Measurements from ENCODE around the gene PDE7B.

GRCh38 chr6:136163260-136163659 lies 311.8 kb downstream of the PDE7B start:
- TF ChIP-seq RCOR1 (IDR thresholded peaks at IDR 0.05; ENCODE audit: borderline replicate concordance in 1 of 2, low read depth in 2 of 2, low read length in 2 of 2) (no peak), RBM14 (IDR thresholded peaks at IDR 0.05; ENCODE audit: borderline replicate concordance, insufficient read depth, low read depth, low read length) (no peak), ZNF507 (tag; conservative IDR thresholded peaks at IDR 0.05) (no peak), ZNF444 (CRISPR knock-in tag; IDR thresholded peaks at IDR 0.05) (no peak), BHLHE40 (IDR thresholded peaks at IDR 0.05; ENCODE audit: low read length) (no peak), TEAD4 (IDR thresholded peaks at IDR 0.05; ENCODE audit: low read length) (no peak), TEAD4 (CRISPR knock-in tag; IDR thresholded peaks at IDR 0.05; ENCODE audit: borderline replicate concordance) (no peak), TBL1XR1 (IDR thresholded peaks at IDR 0.05; ENCODE audit: low read length in 2 of 2) (no peak), CTCF (IDR thresholded peaks at IDR 0.05 in 2 of 3, conservative IDR thresholded peaks at IDR 0.05 in 1 of 3; ENCODE audit: insufficient read depth in 2 of 3, low read depth in 1 of 3, low read length in 3 of 3) (no peak), EP300 (IDR thresholded peaks at IDR 0.05; ENCODE audit: low read length) (no peak), SIN3A (IDR thresholded peaks at IDR 0.05; ENCODE audit: borderline replicate concordance in 2 of 2, control insufficient read depth in 1 of 2, low read depth in 2 of 2, low read length in 2 of 2) (no peak), ARID2 (IDR thresholded peaks at IDR 0.05) (no peak)
